ENCODE measurements around the gene TEDC2.

DNA sequence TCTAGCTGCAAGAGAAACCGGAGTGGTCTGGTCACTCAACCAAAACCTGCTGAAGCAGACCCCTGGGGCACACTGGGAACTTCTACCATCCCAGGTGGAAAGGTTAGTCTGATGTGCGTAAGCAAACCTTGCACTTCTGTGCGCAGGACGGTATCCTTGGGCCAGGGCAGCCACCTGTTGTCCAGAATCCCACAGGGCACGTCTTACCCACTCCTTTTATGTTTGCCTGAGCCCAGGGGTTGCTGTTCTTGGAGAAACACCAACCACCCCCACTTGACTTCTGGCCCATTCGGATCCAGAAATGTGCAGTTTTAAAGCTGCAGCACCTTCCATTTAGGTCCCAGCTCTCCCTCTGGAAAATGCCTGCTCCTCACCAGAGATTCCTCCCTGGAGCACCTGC, 33.7 kb downstream of the TEDC2 start:
- TF ChIP-seq, protein P1, sequence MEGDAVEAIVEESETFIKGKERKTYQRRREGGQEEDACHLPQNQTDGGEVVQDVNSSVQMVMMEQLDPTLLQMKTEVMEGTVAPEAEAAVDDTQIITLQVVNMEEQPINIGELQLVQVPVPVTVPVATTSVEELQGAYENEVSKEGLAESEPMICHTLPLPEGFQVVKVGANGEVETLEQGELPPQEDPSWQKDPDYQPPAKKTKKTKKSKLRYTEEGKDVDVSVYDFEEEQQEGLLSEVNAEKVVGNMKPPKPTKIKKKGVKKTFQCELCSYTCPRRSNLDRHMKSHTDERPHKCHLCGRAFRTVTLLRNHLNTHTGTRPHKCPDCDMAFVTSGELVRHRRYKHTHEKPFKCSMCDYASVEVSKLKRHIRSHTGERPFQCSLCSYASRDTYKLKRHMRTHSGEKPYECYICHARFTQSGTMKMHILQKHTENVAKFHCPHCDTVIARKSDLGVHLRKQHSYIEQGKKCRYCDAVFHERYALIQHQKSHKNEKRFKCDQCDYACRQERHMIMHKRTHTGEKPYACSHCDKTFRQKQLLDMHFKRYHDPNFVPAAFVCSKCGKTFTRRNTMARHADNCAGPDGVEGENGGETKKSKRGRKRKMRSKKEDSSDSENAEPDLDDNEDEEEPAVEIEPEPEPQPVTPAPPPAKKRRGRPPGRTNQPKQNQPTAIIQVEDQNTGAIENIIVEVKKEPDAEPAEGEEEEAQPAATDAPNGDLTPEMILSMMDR (IDR thresholded peaks at IDR 0.05; ENCODE audit: control extremely low read depth in 1 of 3, insufficient read depth in 1 of 3, low read depth in 1 of 3, low read length in 3 of 3), result no peak
- TF ChIP-seq TAF1 (IDR thresholded peaks at IDR 0.05; ENCODE audit: low read depth, low read length), result no peak
- no peak for TF ChIP-seq RFX5 (IDR thresholded peaks at IDR 0.05; ENCODE audit: borderline replicate concordance, low read depth, low read length)
- no peak for TF ChIP-seq CEBPB (IDR thresholded peaks at IDR 0.05; ENCODE audit: low read depth, low read length)
- no peak for TF ChIP-seq CHD2 (IDR thresholded peaks at IDR 0.05; ENCODE audit: low read length)
- no peak for TF ChIP-seq EP300 (IDR thresholded peaks at IDR 0.05; ENCODE audit: borderline replicate concordance in 1 of 2, low read depth in 2 of 2, low read length in 2 of 2)
- TF ChIP-seq GTF2F1 (IDR thresholded peaks at IDR 0.05; ENCODE audit: borderline replicate concordance, low read depth, low read length), result no peak
- TF ChIP-seq ATF2 (IDR thresholded peaks at IDR 0.05; ENCODE audit: low read length), result no peak
- no peak for TF ChIP-seq KDM5A (IDR thresholded peaks at IDR 0.05; ENCODE audit: low read length)
- TF ChIP-seq MAX (IDR thresholded peaks at IDR 0.05), result no peak
- TF ChIP-seq TBP (IDR thresholded peaks at IDR 0.05; ENCODE audit: low read depth, low read length), result no peak
- TF ChIP-seq POLR2A (IDR thresholded peaks at IDR 0.05; ENCODE audit: control extremely low read depth in 1 of 2, low read depth in 2 of 2, low read length in 2 of 2), result no peak
- no peak for TF ChIP-seq RAD21 (IDR thresholded peaks at IDR 0.05 in 1 of 2, conservative IDR thresholded peaks at IDR 0.05 in 1 of 2; ENCODE audit: low read depth in 2 of 2, low read length in 2 of 2)
- TF ChIP-seq KDM1A (IDR thresholded peaks at IDR 0.05; ENCODE audit: borderline replicate concordance, low read length), result no peak
